ENCODE results near the gene CALY.
"Not testable (repeated sequence)": the region's sequence is repeated elsewhere in the genome, so short reads cannot be mapped to it uniquely, and the experiment has no call there.

The CALY gene, protein sequence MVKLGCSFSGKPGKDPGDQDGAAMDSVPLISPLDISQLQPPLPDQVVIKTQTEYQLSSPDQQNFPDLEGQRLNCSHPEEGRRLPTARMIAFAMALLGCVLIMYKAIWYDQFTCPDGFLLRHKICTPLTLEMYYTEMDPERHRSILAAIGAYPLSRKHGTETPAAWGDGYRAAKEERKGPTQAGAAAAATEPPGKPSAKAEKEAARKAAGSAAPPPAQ

GRCh38 chr10:133336577-133337369, at the start of gene CALY:
Gene CALY, minus strand, starts transcription at chr10:133336896. Its CDS starts 7,907 bp downstream, at chr10:133328989.
- DNase-seq, result peak; percentile 75

- DNase-seq, result no peak
Measured at GRCh38 chr10:133385214-133385613, 48.5 kb upstream of the CALY start.

DNA sequence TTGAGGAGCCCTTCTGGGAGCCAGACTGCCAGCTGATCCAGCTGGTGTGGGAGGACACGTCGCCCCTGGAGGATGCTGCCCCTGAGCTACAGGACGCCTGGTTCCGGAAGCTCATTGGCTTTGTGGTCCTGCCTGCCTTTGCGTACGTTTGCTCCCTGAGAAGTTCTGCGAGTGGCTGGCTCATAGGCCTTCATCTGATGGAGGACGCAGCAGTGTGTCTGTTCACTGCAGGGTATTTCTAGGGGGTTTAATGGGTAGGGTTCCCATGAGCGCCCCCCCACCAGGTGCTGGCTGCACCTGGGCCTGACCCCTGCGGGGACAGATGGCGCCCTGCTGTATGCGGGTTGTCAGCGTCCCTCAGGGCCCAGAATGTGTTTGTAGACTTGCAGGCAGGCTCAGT, 47.4 kb upstream of the CALY start:
- no peak for DNase-seq

GRCh38 chr10:133383551-133383950, 46.9 kb upstream of the CALY start:
- DNase-seq, result no peak

GRCh38 chr10:133381036-133381435, 44.3 kb upstream of the CALY start:
- DNase-seq, result no peak

DNA sequence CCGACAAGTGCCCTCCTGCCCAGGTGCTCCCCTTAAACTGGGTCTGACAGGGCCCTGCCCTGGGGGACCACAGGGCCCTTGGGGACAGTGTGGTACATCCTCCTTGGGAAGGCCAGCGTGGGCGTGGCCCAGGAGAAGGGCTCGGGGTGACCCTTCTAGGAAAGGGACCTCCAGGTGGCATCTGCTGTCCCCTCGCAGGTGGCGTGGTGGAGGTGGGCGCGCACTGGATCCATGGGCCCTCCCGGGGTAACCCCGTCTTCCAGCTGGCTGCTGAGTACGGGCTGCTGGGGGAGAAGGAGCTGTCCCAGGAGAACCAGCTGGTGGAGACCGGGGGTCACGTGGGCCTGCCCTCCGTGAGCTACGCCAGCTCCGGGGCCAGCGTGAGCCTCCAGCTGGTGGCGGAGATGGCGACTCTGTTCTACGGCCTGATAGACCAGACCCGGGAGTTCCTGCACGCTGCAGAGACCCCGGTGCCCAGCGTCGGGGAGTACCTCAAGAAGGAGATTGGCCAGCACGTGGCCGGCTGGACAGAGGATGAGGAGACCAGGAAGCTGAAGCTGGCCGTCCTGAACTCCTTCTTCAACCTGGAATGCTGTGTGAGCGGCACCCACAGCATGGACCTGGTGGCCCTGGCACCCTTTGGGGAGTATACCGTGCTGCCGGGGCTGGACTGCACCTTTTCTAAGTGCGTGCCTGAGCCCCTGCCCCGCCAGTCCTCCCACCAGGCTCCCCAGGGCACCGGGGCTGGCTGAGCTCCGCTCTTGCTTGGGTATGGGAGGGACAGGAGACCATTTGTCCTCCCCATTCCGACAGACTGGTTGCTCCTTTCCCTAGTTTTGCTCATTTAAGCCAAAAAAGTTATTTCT, 43.3 kb upstream of the CALY start:
- DNase-seq, result no peak

- peak; percentile 68 for DNase-seq
Measured at GRCh38 chr10:133379152-133379800, 42.6 kb upstream of the CALY start, which contains the start of gene PAOX. Gene PAOX, plus strand, starts transcription at chr10:133379262. Its CDS starts 55 bp downstream, at chr10:133379317.

DNA sequence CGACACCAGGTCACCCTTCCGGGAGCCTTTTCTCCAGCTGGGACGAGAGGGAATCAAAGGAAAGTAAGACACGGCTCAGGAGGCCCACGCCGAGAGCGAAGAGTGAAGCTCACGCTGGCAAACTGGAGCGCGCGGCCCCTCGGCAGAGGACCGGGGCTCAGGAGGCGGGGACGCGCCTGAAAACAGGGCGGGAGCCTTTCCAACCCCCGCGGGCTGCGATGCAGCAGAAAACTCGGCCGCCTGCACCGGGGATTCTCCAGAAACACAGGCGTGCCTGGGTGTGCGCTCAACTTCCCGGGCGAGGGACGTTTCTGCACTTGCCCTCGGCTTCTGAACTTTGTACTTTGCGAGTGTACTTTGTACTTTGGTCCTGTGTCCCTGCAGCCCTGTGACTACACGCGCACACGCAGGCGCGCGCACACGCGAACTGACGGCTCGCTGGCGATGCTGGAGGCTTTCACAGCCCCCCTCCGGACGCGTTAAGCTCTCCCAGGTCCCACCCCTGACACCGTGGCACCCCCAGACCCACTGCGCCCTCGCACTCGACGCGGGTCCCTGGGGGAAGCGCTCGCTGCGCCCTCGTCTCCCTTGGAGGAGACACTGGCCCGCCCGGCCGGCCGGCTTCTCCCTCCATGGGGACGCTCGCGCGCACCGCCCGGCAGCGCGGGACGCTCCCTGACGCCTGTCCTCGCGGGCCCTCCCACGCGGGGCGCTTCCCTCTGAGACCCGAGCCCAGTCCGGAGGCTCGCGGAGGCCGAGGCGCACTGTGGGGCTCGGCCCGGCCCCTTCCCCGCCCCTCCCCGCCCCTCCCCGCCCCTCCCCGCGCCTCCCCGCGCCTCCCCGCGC, 41.8 kb upstream of the CALY start:
- DNase-seq, result peak; percentile 44

- DNase-seq, result no peak
Measured at GRCh38 chr10:133377818-133378250, 41.1 kb upstream of the CALY start.

GRCh38 chr10:133377025-133377817, 40.5 kb upstream of the CALY start:
- DNase-seq, result no peak

- DNase-seq, result not testable (repeated sequence)
Measured at GRCh38 chr10:133376183-133376582, 39.5 kb upstream of the CALY start.

- no peak for DNase-seq
Measured at GRCh38 chr10:133375357-133376115, 38.8 kb upstream of the CALY start.

DNA sequence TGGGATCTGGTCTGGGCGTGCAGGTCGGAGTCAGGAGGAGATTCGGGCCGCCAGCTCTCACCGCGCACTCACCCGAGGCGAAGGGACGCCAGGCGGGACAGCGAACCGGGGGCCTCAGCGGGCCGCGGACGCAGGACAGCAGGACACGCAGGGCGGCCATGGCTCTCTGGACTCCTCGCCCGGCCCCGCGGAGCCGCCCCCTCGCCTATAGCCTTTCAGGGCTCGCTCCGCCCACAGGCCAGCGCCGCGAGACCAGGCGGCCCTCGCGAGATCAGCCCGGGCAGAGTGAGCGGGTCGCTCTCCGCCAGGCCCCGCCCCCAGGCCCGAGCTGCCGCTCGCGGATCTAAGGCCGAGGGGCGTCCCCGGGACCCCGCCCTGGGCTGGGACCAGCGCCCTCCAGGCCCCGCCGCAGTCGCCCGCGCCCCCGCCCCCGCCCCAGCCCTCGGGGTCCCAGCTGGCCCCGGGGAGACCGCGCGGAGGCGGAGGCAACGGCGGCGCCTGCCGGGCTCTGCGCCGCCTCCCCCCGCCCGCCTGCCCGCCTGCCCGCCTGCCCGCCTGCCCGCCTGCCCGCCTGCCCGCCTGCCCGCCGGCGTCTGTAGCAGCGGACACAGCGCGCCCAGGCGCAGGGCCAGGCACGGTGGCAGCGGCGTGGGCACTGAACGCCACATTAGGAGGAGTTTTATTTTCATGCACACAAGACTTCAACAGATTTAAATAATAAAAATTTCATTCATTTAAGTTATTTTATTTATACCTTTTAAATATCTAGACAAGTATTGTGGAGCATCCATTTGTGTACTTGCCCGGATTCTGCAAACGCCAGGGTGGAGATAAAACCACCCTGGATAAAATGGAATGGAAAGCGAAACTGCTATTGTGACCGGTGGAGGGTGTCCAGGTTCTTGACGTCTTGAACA, 36.7 kb upstream of the CALY start, which contains the start of gene ECHS1:
Gene ECHS1 (minus strand): TSS at position 181 of the 917 bp plus-strand sequence. CDS start 21 bp downstream, at position 160.
- peak; percentile 95 for DNase-seq

- no peak for DNase-seq
Measured at GRCh38 chr10:133372507-133372906, 35.8 kb upstream of the CALY start.

GRCh38 chr10:133370030-133370786, 33.5 kb upstream of the CALY start:
- no peak for DNase-seq

GRCh38 chr10:133368153-133368552, 31.5 kb upstream of the CALY start:
- DNase-seq, result no peak

DNA sequence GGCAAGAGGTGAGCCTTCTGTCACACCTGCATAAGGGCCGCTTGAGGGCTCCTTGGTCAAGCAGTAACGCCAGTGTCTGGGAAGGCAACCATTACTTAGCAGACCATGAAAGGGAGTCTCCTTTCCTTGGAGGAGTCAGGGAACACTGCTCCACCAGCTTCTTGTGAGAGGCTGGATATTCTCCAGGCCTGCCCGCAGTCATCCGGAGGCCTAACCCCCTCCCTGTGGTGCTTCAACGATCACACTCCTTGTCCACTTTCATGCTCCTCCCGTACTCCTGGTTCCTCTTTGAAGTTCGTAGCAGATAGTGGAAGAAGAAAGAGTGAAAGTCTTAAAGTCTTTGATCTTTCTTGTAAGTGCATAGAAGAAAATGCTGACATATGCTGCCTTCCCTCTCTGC, 30.8 kb upstream of the CALY start:
- not testable (repeated sequence) for DNase-seq

GRCh38 chr10:133366751-133367150, 30.1 kb upstream of the CALY start:
- no peak for DNase-seq

Data from NCI-H146 (cell line).